Ramos (cell line): ENCODE measurements around the gene PDGFRB.

ENCODE experiments used
- in situ Hi-C: fragments of 300-500 bp; cut with MboI; formaldehyde crosslinking; loops from one replicate; pipeline ENCODE4 v1.14.3; 2022; ENCODE audit warnings: low sequenced_read_pairs; ENCODE audit not compliant: unreplicated experiment

The PDGFRB gene

GRCh38 chr5:150155258-150156026 is at the start of gene PDGFRB:
PDGFRB (minus strand) TSS chr5:150155845; CDS start chr5:150137047, 18,798 bp downstream.
- in situ Hi-C loops, result no loop called here

DNA sequence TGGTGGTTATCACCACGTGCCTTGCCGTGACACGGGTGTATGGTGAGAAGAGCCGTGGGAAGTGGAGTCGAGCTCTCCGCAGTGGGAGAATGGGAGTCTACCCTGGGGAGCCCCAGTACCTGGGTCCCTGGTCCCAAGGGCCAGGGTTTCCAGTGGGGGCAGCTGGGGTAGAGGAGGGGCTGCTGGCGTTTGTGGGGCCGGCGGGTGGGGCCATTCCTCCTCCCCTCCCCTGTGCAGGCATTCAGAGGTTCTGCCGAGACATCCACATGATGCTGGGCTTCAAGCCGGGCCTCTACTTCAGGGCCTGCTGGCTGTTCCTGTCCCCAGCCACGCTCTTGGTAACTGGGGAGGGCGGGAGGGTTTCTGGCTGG is 48.9 kb upstream of the PDGFRB start:
- in situ Hi-C loops, result no loop called here

GRCh38 chr5:150203832-150204589 is 48.4 kb upstream of the PDGFRB start:
- in situ Hi-C loops, result no loop called here

- in situ Hi-C loops, result no loop called here
Observed at GRCh38 chr5:150202501-150202900, 46.9 kb upstream of the PDGFRB start.

- in situ Hi-C loops, result no loop called here
Observed at GRCh38 chr5:150197476-150197875, 41.8 kb upstream of the PDGFRB start.

- in situ Hi-C loops, result no loop called here
Observed at GRCh38 chr5:150196986-150197385, 41.3 kb upstream of the PDGFRB start.

- in situ Hi-C loops, result no loop called here
Observed at GRCh38 chr5:150196514-150196913, 40.9 kb upstream of the PDGFRB start.

DNA sequence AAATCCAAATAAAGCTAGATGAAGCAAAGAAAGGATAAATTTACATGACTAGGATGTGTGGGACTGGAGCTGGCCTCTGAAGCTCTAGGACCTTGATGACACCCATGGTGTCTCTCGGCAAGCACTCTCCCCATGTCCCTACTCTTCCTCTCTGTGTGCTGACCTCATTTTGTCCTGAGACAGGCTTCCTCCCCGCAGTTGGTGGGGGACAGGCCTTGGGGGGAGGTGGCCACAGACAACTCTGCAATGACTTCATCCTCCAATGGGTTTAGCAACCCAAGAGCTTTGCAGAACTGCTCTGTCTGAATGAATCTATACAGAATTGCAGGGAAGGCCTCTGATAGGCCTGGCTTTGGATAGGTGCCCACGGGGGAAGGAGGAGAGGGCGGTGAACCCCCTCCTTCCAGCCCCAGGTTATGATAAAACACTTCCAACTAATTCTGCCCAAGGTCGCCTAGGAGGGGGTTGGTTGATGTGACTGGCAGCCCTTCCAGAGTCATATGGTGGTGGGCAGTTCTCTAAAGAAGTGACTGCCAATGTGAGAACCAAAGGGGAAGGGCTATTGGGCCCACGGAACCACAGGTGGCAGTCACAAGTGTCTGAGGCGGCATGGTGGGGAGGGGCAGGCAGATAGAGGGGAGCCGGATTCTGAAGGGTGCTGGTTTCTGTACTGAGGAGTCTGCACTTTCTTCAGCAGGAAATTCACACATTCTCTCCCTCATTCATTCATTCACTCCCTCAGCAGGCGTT is 40.3 kb upstream of the PDGFRB start:
- in situ Hi-C loops, result no loop called here

- in situ Hi-C loops, result no loop called here
Observed at GRCh38 chr5:150192462-150192861, 36.8 kb upstream of the PDGFRB start.

GRCh38 chr5:150190987-150191386 is 35.3 kb upstream of the PDGFRB start:
- in situ Hi-C loops, result no loop called here

DNA sequence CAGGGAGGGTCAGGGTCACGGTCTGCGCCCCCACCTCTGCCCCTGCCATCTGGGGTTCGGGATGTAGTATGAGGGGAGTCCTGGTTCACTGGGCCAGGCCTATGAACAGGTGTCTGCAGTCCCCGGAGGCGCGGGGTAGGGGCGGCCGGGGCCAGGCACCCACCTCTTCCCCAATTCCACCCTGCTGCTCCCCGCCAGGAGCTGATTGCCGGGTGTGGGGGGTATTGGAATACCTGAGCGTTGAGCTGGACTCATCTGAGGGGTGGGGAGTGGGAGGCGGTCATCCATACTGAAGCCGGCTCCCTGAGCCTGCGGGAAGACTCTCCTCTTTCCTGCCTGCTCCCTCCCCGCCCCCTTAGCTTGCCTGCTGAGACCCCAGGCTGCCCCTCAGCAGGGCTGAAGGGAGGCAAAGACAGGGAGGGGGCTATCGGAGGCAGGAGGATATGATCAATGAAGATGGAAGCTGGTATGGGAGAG is 34.9 kb upstream of the PDGFRB start:
- in situ Hi-C loops, result no loop called here

- in situ Hi-C loops, result no loop called here
Observed at GRCh38 chr5:150189728-150190502, 34.3 kb upstream of the PDGFRB start, which contains the start of gene SLC6A7. SLC6A7 (plus strand) TSS chr5:150190062; CDS start chr5:150190328, 266 bp downstream.

GRCh38 chr5:150189326-150189725 is 33.7 kb upstream of the PDGFRB start:
- in situ Hi-C loops, result no loop called here

DNA sequence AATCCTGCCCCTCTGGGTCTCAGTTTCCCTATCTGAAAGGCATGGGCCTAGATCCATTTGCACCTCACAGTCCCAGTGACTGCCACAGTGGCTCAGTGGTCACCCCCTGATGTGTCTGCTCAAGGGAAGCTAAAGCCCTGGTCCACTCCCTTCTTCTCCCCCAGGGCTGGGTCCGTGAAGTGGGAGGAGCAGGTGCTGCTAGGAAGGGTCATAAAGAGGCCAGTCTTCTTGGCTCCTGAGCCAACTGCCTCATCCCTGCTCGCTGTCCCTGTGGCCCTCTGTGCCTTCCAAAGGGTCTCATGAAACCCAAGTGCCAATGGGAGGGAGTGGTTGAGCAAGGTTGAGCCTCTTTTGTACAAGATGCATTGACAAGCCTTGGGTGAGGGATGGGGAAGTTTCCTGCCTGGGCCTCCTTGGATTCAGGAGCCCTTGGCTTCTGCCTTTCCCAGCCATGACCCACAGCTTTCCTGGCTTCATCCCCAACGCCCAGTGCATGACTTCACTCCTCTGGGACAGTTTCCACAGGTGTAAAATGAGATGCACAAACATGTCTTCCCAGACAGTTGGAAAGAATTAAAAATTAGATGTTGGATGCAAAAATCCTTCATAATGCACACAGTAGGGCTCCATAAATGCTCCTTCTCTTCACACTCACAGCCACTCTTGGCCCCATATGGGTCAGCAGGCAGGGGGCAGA is 32.6 kb upstream of the PDGFRB start:
- in situ Hi-C loops, result no loop called here

GRCh38 chr5:150186897-150187296 is 31.3 kb upstream of the PDGFRB start:
- in situ Hi-C loops, result no loop called here

DNA sequence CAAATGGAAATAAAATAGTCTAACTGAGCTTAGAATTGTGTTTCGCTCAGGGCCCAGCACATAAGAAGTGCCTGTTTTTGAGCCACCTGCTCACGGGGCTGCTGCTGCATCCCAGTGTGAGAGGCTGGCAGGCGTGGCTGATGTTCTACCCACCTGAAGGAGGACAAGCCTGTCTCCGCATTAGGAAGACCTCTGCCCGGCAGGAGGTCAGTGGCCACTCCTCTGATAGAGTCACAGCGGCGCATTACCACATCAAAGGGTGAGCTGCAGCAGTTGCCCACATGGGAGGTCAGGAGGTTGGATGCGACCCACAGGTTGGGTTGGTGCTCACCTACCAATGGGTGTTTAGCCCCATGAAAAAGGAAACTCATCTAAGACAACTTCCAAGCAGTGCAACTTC is 30.5 kb upstream of the PDGFRB start:
- in situ Hi-C loops, result no loop called here

DNA sequence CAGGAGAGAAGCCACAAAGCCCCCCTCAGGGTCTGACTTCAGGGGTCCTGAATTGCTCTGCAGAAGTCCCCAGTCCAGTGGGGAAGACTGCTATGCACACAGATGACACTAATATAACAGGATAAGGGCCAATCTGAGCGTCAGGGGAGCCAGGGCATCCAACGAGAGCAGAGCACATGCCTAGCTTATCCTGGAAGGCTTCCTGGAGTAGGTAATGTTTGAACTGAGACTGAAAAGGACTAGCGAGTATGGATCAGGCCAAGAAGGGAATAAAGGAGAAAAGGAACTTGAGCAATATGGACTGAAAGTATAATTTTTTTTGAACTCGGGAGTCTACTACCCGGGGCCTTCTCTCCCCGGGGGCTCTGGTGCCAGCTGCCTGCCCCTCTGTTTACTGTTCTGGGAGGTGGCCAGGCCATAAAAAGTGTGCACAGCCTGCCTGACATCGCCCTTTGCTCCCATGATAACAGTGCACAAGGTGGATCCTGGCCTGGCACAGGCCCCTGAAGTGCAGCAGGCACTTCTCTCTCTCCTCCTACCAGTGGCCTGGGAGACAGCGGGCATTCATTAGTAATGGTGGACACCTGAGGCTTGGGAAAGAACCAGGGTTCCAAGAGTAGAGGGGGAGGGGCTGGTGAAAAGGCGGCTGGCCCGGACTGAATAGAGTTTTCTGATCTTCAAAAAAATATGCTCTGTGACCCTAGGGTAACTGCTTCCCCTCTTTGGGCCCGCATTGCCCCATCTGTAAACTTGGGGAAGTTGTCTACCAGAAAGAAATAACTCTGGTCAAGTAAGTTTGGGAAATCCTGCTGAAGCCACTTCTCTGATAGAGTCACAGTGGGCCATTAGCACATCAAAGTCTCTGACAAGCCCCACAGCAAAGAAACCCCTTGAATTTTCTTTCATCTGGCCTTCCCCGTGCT is 29.6 kb upstream of the PDGFRB start:
- in situ Hi-C loops, result no loop called here

- in situ Hi-C loops, result no loop called here
Observed at GRCh38 chr5:150184006-150184405, 28.4 kb upstream of the PDGFRB start.
